GM19240 (cell line): Measurements from ENCODE around the gene PANX1.

Experiments used
- DNase-seq: peaks from one replicate; pipeline ENCODE4 v3.0.0; 2011; ENCODE audit warnings: low spot score; ENCODE audit not compliant: insufficient read length

PANX1 gene

GRCh38 chr11:94129512-94130297 is 1.1 kb downstream of the PANX1 start:
- no peak for DNase-seq

GRCh38 chr11:94130298-94131046 is 1.8 kb downstream of the PANX1 start:
- no peak for DNase-seq

- DNase-seq: no peak
These were observed 2.5 kb downstream of the PANX1 start for GRCh38 chr11:94131047-94131717.

GRCh38 chr11:94131718-94132115 is 3.1 kb downstream of the PANX1 start:
- DNase-seq: no peak

GRCh38 chr11:94132152-94132558 is 3.5 kb downstream of the PANX1 start:
- DNase-seq: no peak

- no peak for DNase-seq
These were observed 4.3 kb downstream of the PANX1 start for GRCh38 chr11:94132823-94133408.

- no peak for DNase-seq
These were observed 5.1 kb downstream of the PANX1 start for GRCh38 chr11:94133752-94134151.

GRCh38 chr11:94134651-94135512 is 6.2 kb downstream of the PANX1 start:
- no peak for DNase-seq

- DNase-seq: no peak
These were observed 10.8 kb downstream of the PANX1 start for GRCh38 chr11:94139416-94139815.

- no peak for DNase-seq
These were observed 11.6 kb downstream of the PANX1 start for GRCh38 chr11:94140154-94140655.

- no peak for DNase-seq
These were observed 13.1 kb downstream of the PANX1 start for GRCh38 chr11:94141511-94142307.

- no peak for DNase-seq
These were observed 14.0 kb downstream of the PANX1 start for GRCh38 chr11:94142308-94143281.

GRCh38 chr11:94144216-94144615 is 15.6 kb downstream of the PANX1 start:
- DNase-seq: no peak

- no peak for DNase-seq
These were observed 16.0 kb downstream of the PANX1 start for GRCh38 chr11:94144664-94145063.

GRCh38 chr11:94145431-94145830 is 16.8 kb downstream of the PANX1 start:
- DNase-seq: no peak

- no peak for DNase-seq
These were observed 17.3 kb downstream of the PANX1 start for GRCh38 chr11:94145916-94146315.

GRCh38 chr11:94147433-94147845 is 18.8 kb downstream of the PANX1 start:
- no peak for DNase-seq

GRCh38 chr11:94148189-94148588 is 19.5 kb downstream of the PANX1 start:
- DNase-seq: no peak
